GM03348 (cell line): ENCODE results near the gene LAGE3.
A peak's percentile ranks its signal among the peaks of the same experiment; 100 is the strongest.
"Not testable (repeated sequence)": the region's sequence is repeated elsewhere in the genome, so short reads cannot be mapped to it uniquely, and the experiment has no call there.

Source experiments
- DNase-seq: peaks from one replicate; pipeline ENCODE4 v3.0.0; 2012; ENCODE audit warnings: low spot score

The LAGE3 gene

DNA sequence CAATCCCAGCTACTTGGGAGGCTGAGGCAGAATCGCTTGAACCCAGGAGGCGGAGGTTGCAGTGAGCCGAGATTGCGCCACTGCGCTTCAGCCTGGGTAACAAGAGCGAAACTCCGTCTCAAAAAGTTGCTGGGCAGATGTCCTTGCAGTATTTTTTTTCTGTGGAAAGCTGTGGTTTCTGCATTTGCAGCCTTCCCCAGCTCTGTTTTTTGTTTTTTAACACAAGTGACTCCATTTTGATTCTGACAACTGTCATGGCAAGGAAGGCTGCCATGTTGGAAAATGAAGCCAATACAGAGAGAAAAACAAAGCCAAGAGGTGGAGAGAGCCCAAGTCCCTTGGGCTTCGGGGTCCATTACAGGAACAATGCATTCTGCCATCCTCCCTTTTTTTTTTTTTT, 23.0 kb upstream of the LAGE3 start:
- no peak for DNase-seq

DNA sequence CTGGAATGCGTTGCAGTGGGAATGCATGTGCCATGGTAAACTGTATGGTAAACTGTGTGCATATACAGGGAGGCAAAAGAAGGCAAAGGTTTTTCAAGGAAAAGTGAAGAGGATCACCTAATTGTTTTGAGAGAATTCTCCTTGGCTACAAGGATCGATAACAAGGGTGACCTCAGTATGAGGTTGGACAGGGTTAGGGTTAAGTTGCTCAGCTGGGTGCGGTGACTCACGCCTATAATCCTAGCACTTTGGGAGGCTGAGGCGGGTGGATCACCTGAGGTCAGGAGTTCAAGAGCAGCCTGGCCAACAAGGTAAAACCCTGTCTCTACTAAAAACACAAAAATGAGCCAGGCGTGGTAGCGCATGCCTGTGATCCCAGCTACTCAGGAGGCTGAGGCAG, 22.3 kb upstream of the LAGE3 start:
- DNase-seq = not testable (repeated sequence)

DNA sequence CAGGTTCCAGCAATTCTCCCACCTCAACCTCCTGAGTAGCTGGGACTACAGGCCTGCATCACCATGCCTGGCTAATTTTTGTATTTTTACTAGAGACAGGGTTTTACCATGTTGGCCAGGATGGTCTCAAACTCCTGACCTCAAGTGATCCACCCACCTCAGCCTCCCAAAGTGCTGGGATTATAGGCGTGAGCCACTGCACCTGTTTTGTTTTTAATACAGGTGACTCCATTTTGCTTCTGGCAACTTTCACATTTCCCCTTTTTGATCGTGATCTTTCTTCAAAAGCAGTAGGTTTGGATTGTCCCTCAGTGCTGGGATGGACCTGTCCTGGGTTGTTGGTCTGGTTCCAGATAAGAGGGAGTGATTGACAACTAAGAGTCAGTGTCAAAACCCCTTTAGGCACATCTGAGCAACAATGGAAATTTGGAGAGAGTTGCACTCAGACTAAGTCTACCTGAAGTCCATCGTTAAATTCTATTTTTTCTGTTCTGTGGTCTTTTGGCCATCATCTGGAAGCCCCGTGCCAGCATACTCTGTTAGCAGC, 17.6 kb upstream of the LAGE3 start:
- not testable (repeated sequence) for DNase-seq

DNA sequence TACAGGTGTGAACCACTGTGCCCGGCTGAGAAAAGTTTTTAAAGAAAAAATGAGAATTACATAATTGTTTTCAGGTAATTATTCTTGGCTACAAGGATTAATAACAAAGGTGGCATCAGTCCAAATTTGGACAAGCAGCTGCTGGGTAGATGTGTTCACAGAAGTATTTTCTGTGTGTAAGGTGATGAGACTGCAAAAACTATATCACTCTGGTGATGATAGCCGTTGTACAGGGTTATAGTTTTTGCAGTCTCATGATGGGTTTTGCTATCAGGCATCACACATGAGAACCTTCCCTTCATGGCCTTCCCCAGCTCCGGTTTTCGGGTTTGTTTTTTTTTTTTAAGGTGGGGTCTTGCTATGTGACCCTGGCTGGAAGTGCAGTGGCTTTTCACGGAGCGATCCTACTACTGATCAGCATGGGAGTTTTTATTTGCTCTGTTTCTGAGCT, 16.4 kb upstream of the LAGE3 start:
- no peak for DNase-seq

DNA sequence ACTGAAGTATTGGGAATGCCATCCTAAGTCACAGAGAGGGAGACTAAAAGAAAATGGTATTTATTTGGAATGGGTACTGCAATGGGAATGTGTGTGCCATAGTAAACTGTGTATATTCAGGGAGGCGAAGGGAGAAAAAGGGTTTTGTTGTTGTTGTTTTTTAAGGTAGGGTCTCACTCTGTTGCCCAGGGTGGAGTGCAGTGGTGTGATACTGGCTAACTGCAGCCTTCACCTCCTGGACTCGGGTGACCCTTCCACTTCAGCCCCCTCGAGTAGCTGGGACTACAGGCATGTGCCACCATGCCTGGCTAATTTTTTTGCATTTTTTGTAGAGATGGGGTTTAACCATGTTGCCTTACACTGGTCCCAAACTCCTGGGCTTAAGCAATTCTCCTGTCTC, 15.6 kb upstream of the LAGE3 start:
- no peak for DNase-seq

DNA sequence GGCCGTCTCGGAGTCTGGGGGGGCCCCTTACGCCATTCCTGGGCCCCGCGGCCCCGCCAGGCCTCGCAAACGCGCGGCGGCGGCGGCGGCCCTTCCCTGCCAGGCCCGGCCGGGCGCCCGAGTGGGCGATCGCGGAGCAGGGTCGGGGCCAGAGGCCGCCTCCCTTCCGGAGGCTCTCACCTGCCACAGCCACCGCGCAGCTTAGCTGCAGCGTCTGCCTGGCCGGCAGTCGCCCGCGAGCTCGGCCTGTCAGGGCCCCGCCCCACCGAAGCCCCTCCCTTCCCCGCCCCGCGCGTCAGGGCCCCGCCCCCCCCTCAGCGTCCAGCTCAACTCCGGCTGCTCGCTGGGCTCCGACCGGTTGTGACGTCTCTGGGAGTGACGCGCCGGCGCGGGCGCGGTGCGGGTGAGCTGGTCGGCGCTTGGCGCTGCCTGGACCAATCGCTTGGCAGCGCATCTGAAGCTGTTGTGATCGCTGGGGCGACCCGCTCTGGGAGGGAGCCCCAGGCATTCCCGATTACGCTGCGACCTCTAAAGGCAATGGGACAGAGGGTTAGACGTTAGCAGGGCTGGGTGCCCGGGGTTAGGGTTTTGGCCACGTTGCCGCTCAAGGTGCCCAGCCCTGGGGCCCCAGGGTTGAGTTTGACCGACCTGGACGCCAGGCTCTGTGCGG, 11.5 kb upstream of the LAGE3 start, which contains the start of gene SLC10A3:
TSS of gene SLC10A3 (minus strand) at position 216 of the 670 bp plus-strand sequence. CDS start 1,689 bp downstream, outside the sequence.
- peak; percentile 95 for DNase-seq

DNA sequence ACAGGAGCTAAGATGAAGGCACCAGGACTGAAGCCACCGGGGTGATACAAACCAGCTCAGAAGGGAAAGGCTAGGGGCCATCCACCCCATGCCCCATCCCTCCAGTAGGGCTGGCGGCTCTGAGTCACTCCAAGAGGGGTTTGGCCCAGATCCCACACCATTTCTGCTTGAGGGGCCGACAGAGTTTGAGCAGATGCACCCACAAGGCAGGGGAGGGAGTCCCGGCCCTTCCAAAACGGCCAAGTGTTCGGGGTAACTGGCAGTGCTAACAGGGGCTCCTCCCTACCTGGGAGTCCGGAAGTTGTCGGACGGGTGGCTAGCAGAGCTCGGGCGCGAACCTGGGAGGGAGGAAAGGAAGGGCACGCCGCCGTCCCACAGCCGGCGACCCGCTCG, 10.9 kb upstream of the LAGE3 start:
- peak; percentile 50 for DNase-seq

DNA sequence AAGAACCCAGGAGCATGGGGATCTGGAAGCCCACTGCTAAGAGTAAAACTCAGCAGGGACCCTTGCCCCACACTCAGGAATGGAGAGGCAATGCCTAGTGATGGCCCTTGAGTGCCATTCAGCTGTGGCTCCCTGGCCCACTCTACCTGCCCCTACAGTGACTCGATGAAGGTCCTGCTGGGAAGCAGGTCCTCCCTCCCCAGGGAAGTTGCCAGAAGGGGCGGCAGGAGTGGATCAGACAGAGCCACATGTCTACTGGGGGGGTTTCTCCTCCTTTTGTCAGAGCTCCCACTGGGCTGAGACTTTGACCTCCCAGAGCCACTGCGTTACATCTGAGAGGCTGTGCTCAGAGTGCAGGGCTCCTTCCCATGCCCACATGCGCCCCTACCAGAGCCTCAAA, 10.1 kb upstream of the LAGE3 start:
- no peak for DNase-seq

DNA sequence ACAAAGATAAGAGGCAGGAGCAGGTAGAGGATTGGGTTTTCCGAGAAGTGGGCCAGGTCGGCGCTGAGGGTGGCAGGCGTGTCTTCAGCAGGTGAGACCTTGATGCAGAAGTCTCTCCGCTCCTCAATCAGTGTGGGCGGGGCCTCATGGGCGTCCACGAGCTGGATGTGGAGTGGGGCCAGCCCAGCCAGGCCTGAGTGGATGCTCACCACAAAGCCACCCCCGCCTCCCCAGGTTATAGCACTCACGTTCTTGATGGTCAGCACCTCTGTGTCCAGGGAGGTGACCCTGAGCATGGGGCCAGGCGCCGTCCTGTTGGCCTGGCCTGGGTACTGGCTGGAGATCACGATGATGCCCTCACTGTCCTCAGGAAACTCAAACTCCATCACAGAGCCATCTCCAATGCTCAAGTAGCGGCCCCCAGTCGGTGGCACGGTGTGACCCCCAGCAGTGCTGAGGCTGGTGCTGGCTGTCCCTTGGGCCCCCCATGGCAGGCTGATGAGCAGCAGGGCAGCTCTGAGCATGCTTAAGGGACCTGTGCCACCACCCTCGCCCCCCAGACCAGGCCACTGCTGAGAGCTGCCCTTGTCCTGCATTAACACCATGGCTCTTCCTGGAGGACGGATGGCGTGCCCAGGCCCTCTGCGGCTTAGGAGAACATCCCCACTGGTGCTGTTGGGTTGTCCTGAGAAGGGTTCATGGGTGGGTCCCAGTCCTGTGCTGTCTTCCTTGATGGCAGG, 9.4 kb upstream of the LAGE3 start:
- DNase-seq = no peak

DNA sequence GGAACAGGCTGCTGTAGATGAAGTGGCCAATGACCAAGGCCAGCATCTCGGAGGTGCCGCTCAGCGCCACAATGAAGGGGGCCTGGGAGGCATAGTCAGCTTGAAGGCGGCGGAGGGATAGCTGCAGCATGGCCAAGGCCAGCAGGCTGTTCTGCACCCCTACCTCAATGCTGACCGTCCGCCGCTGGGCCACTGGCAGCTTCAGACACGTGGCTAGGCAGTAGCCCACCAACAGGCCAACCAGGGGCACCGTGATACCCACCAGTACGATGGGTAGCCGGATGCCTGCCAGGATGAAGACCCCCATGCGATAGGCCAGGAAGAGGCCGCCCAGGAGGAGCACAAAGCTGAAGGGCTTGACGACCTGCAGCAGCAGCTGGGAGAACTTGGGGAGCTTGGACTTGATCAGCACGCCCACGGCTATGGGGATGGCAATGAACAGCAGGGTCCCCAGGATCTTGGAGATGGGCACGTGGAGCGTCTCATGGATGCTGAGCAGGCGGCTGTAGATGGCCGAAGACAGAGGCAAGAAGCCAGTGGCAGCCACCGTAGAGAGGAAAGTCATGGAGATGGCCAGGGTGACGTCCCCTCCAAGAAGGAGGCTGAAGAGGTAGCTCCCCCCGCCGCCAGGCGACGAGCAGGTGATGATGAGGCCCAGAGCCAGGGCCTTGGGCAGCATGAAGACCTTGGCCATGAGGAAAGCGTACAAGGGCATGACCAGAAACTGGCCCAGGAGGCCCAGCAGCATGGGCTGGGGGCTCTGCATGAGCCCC, 8.6 kb upstream of the LAGE3 start:
- DNase-seq = no peak

DNA sequence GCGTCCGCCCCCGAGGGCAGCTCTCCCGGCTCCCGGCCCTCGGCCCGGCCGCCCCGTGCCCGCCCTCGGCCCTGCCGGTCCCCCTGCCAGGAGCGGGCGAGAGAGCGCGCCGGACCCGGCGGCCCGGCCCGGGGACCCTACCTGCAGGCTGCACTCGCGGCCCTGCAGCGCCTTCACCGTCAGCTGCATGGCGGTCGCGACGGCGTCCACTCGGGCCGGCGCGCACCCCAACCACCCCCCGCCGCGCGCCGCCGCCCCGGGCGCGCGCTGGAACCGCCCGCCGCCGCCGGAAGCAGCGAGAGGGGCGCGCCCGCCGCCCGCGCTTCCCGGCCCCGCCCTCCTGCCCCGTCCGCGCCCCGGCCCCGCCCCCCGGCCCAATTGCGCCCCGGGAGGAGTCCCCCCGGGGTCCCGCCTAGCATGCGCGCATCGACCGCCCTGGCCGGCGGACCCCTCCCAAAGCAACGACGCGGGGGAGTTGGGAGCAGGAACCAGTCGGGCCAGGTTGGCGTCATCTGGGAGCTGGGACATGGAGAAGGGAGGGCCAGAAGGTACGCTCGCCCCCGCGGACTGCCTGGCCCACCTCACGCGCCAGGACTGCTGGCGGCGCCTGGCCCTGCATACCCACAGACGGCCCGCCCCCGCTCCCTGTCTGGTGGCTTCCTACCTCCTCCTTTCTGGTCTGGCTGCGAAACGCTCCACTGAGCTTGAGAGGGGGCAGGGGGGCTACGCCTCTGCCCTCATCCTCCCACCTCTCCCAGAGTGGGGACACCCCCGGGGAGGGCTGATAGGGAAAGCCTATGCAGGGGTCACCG, 7.5 kb upstream of the LAGE3 start, which contains the start of gene UBL4A:
TSS of gene UBL4A (minus strand) at position 220 of the 812 bp plus-strand sequence. CDS start at position 189, 31 bp downstream.
- DNase-seq = peak; percentile 87

DNA sequence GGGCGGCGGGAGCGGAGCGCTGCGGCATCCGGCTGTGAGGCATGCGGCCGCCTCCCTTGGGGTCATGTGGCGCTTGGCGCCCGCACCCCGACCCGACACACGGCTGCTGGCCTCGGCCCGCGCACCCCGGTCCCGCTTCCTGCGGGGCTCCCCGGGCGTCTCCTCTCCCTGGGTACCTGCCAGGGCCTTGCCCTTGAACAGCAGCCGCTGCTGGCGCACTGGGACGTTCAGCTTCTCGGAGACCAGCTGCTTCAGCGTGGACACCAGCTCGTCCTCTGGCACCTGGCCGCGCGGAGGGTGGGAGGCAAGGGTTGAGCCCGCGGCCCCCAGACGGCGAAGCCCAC, 6.9 kb upstream of the LAGE3 start:
- peak; percentile 29 for DNase-seq

DNA sequence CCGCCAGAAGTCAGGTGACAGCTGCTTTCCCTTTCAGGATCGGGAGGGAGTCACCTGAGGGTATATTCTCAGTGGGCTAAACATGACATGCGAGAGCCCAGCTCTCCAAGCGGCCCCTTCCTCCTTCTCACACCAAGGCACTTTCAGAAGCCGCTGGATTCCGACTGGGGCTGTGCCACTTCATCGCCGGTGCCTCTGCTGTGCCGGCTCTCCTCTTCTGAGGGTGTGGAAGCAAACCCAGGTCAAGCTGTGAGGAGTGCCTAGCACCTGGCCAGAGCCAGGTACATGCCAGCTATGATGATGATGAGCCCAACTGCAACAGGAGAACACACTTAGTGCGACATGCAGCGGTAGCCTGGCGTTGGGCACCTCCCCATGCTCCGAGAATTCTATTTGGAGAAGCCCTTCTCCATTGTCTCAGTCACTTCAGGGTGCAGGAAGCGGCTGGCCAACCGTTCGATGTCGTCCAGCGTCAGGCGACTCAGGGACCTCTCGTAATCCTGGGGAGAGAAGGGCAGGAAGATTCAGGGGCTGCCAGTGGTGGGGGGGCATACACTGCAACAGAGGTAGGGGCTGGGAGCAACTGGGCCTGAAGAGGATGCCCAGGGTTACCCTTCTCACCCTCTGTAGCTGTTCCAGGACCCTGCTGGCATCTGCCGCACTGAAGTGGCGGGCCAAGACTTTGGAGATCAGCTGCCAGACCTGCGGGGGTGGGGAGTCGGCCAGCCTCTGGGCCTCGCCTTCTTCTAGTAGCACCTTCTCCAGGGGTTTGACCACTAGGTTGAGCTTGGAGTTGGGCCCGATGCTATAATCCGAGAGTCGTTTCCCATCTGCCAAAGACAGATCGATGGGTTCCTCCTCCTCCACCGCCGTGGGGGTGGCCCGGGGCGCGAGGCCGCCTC, 6.3 kb upstream of the LAGE3 start:
- DNase-seq = no peak

DNA sequence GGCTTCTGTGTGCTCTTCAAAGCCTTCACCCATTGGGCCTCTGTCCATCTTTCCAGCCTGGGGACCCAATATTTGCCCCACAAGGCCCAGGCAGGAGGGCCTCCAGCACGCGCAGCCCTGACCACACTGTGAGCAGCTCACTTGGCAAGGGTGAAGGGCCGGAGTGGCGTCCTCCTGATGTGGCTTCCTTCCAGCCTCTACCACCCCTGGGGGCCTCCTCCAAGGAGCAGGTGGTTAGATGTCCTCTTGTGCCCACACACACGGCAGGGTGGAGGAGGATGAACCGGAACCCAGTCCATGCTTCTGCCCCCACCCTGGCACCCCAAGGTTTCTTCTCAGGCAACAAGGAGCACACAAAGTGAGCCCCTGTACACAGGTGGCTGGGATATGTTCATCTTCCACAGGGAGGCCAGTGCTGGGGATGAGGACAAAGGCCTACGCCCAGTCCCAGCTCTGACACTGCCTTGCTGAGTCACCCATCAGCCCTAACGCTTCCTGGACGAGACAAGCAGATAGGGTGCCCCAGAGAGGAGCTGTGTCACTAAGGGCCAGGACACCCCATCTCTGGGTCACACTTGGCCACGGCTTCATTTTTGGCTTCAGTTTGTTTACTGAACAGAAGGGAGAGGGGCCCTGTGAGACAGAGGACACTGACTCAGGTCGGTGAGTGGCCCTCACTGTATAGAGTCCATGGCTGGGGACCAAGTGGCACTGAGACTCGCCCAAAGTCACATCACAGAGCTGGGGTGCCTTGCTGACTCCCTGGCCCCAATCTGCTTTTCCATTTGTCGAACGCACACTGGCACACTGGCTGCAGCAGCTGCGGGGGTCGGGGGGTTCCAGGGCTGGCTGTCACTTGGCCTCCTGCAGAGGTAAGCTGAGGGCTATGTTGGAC, 5.4 kb upstream of the LAGE3 start:
- DNase-seq = no peak

DNA sequence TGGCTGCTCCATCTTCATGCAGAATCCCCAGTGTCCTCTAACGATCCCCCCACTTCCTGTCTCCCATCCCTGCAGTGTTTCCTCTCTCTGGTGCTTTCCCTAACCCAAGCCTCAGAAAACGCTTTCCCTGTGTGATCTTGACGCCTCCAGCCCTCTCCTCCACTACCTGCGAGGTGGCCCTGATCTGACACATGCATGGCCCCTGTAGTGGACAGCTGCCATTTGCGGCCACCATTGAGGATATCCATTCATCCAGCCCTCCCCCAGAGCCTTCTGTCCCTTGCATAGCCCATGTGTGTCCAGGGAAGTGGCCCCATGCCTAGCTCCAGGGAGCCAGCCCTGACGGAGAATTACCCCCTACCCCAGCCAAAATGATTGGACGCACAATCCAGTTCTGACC, 4.2 kb upstream of the LAGE3 start:
- DNase-seq = no peak

DNA sequence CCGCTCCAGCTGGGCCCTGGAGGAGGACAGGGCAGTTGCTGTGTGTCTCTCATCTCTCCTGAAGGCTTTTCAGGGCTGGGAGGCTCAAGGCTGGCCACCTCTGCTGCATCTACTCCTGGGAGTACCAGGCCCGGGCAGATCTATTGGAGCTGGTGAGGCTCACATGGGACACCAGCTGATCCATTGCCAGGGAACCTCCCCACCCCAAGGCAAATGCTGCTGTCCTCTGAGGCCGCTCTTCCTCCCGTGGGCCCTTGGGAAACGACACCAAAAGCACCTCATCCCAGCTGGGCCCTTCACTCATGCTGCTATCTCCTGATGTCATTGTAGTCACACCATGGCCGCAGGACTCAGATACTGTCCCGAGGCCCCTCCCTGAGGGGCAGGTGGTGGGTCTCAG, 3.7 kb upstream of the LAGE3 start:
- DNase-seq = no peak

DNA sequence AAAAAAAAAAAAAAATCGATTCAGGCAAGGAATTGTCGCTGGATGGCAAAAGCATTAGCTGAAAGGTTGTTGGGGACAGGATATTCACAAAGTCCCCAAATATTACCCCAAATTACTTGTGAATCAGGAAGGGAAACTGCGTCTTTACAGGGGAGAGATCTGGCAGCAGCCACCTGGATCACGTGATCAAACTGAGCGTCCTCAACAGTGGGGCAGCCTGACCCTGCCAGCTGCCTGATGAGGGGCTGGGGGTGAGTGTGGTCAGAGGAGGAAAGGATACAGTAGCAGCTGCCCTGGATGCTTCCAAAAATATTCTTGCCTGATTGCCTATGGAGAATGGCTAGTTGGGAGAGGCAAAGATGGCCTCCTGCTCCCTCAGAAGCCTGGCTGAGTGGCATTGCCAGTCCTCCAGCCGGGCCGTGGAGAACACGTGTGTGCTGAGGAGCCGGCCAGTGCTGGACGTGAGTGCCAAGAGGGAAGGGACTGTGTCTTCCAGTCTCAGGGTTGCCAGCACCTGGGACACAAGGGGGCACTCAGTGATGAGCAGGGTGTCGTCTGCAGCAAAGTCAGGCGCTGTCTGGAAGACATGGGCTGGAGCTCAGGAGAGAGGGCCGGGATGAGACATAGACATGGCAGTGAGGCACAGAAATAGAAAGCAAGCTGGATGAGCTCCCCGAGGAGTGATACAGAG, 3.0 kb upstream of the LAGE3 start:
- no peak for DNase-seq

DNA sequence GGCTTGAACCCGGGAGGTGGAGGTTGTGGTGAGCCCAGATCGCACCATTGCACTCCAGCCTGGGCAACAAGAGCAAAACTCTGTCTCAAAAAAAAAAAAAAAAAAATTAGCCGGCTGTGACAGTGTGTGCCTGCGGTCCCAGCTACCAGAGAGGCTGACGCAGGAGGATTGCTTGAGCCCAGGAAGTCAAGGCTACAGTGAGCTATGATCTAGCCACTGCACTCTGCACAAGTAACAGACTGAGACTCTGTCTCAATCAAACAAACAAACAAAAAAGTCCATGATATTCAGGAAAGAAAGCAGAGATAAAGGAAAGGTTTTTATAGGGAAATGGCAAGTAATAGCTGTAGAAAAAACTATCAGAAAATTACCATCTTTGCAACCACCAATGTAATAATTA, 2.1 kb upstream of the LAGE3 start:
- no peak for DNase-seq

DNA sequence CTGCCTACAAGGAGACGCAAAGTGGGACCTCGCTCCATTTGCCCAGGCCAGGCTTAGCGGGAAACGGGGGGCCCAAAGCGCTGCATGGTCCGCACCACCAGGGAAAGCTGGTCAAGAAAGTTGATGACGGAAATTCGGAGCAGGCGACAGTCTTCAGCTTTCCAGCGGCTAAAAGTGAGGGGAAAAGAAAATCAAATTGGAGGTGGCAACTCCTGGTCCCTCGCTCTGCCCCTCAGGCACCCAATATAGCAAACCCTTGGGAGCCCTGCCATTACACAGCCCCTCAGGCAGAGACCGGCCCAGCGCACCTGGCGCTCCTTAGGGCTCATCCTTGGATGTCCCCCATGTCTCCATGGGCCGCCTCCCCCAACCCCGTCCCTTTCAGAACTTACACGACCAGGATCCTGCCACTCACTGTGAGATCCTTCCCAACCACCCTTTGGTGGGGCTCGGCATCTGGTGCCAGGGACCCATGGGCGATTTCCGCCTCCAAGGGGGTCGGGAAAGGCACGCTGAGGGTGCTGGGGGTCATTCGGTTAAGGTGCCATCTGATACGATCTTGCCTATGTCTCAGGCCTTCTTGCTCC, 1.1 kb downstream of the LAGE3 start:
- DNase-seq = no peak
